Subcutaneous abdominal adipose tissue (tissue), 5 donors: ENCODE data around the gene DGKA.

Experiments used
- H3K27ac ChIP-seq: one replicate; pipeline ENCODE4 v1.7.0; 2013; ENCODE audit warnings: low read depth, mild to moderate bottlenecking, inconsistent platforms, low read length, moderate library complexity
- H3K27me3 ChIP-seq, 5 donors: one replicate each; pipeline ENCODE4 v1.7.0; 2013; ENCODE audit warnings: low read length in 5 of 5, inconsistent platforms in 1 of 5; ENCODE audit not compliant: control insufficient read depth in 5 of 5, insufficient read depth in 4 of 5
- H3K36me3 ChIP-seq, 5 donors: one replicate each; pipeline ENCODE4 v1.7.0; 2013; ENCODE audit warnings: low read length in 5 of 5; ENCODE audit not compliant: control insufficient read depth in 5 of 5, insufficient read depth in 5 of 5
- H3K4me1 ChIP-seq, 5 donors: one replicate each; pipeline ENCODE4 v1.7.0; 2013; ENCODE audit warnings: low read length in 5 of 5, mild to moderate bottlenecking in 3 of 5, moderate library complexity in 1 of 5; ENCODE audit not compliant: control insufficient read depth in 5 of 5, insufficient read depth in 5 of 5
- H3K4me3 ChIP-seq, 5 donors: one replicate each; pipeline ENCODE4 v1.7.0; 2013; ENCODE audit warnings: low read length in 5 of 5, low read depth in 1 of 5
- H3K9ac ChIP-seq, 5 donors: one replicate each; pipeline ENCODE4 v1.7.0; 2013; ENCODE audit warnings: low read length in 5 of 5, mild to moderate bottlenecking in 4 of 5, moderate library complexity in 3 of 5
- H3K9me3 ChIP-seq, 5 donors: one replicate each; pipeline ENCODE4 v1.7.0; 2013; ENCODE audit warnings: low read length in 5 of 5; ENCODE audit not compliant: control insufficient read depth in 5 of 5
- donor health status: healthy.
- donor health status: healthy.
- donor health status: healthy.
- donor health status: healthy.
- donor health status: healthy.

Gene DGKA

DNA sequence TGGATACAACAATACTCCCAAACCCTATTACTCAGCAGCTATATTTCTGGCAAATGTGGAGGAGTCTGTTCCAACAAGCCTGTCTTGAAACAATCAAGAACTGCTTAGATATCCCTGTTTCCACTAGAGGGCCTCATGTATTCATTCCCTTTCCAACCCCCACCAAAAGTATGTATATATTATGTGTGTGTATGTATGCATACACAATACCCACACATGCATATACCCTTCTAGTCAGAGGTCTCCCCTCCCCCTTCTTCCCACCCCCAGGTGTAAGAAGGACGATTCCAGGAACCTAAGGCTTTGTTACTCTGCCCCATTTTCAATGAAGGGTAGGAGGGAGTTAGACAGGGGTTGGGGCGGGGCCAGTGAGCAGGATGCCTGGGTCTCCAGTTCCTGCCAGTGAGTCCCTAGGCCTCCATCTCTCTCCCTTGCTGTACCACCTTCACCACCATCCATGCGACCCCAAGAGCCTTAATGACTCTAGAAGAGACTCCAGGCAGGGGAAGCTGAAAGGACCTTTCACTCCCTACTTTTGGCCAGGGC is at the start of gene DGKA:
Gene DGKA (plus strand): TSS at position 392 of the 546 bp plus-strand sequence. CDS start 5,342 bp downstream, outside the sequence.
- peak within 1 kb of the TSS; percentile 11 to 85 (median 78) for H3K9ac ChIP-seq
- no peaks in the 10 kb centered on the region for H3K9me3 ChIP-seq

DNA sequence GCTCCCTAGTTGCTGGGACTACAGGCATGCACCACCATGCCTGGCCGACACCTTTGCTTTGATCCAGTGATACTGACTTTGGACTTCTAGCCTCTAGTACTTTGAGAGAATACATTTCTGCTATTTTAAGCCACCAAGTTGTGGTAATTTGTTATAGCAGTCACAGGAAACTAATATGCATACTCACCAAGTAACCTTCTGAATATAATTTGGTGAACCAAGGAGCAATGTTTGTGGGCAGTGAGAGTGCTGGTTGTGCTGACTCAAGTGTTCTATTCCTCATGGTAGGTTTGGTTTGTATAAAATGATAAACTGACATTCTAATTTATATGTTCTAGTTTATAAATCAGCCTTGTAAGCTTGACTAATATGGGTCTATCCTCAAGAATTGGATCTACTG is 45.8 kb upstream of the DGKA start:
- no peak overlapping the region for H3K4me3 ChIP-seq
- H3K27ac ChIP-seq = no peak overlapping the region
- H3K27me3 ChIP-seq = no peaks in the 10 kb centered on the region
- H3K36me3 ChIP-seq = no peaks in the 10 kb centered on the region
- no peaks in the 10 kb centered on the region for H3K4me1 ChIP-seq
- no peaks in the 10 kb centered on the region for H3K9me3 ChIP-seq
- H3K9ac ChIP-seq = no peak overlapping the region

More for the DNA sequence above, at the start of gene DGKA:
- Histone ChIP-seq H3K36me3 (no peaks in the 10 kb centered on the region), H3K27ac (peak within 1 kb of the TSS; percentile 65), H3K27me3 (peaks cover 0 to 10% (median 0%) of the 10 kb centered on the region in 5 donors), H3K4me3 (peak within 1 kb of the TSS; percentile 78 to 87 (median 80)), H3K4me1 (peaks cover 3 to 66% (median 51%) of the 10 kb centered on the region in 5 donors)

DNA sequence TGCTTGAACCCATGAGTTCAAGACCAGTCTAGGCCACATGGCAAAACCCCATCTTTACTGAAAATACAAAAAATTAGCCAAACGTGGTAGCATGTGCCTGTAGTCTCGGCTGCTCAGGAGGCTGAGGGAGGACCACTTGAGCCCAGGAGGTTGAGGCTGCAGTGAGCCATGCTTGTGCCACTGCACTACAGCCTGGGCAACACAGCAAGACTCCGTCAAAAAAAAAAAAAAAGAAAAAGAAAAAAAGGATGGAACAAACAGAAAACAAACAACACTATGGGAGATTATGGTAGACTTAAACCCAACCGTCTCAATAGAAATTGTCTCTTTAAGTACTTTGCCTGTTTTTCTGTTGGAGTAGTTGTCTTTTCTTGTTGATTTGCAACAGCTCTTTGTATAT is 39.7 kb upstream of the DGKA start:
- H3K9me3 ChIP-seq = no peaks in the 10 kb centered on the region
- H3K27ac ChIP-seq = no peak overlapping the region
- H3K9ac ChIP-seq = no peak overlapping the region
- no peaks in the 10 kb centered on the region for H3K36me3 ChIP-seq
- no peak overlapping the region for H3K4me3 ChIP-seq
- no peaks in the 10 kb centered on the region for H3K4me1 ChIP-seq
- no peaks in the 10 kb centered on the region for H3K27me3 ChIP-seq

DNA sequence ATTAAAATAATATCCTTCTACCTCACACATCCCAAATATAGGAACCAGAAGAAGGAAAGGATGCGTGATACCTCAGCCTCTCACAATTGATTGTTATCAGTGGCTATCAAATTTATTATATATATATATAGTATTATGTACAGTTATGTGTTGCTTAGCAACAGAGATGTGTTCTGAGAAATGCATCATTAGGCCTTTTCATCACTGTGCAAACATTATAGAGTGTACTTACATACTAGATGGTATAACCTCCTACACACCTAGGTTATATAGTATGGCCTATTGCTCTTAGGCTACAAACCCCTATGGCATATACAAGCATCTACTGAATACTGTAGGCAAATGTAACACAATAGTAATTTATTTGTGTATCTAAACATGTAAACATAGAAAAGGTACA is 37.2 kb upstream of the DGKA start:
- Histone ChIP-seq H3K27ac (no peak overlapping the region), H3K36me3 (no peaks in the 10 kb centered on the region), H3K9me3 (no peaks in the 10 kb centered on the region)

DNA sequence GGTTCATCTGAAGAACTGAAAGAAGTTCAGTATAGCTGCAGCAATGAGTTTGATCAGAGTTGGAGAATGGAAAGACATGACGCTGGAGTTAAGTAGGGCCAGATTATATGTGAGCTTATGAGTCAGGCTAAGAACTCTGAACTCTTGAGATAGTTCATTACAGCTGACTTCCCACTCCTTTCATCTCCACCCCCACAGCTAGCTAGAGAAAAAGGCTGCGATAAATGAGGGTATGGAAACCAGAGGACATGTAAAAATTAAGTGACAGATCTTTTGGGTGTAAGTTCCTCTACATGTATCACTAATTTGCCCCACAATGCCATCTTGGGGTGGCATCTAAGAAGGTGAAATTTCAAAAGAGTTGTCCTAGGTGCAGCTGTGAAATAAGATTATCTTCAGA is 31.9 kb upstream of the DGKA start:
- peaks cover 0 to 31% (median 22%) of the 10 kb centered on the region in 5 donors for H3K36me3 ChIP-seq
- H3K27me3 ChIP-seq = no peaks in the 10 kb centered on the region
- H3K9ac ChIP-seq = no peak overlapping the region
- H3K9me3 ChIP-seq = no peaks in the 10 kb centered on the region
- no peaks in the 10 kb centered on the region for H3K4me1 ChIP-seq
- no peak overlapping the region for H3K27ac ChIP-seq
- H3K4me3 ChIP-seq = no peak overlapping the region

More for the DNA sequence above, 37.2 kb upstream of the DGKA start:
- Histone ChIP-seq H3K27me3 (no peaks in the 10 kb centered on the region), H3K4me1 (no peaks in the 10 kb centered on the region), H3K9ac (no peak overlapping the region), H3K4me3 (no peak overlapping the region)

DNA sequence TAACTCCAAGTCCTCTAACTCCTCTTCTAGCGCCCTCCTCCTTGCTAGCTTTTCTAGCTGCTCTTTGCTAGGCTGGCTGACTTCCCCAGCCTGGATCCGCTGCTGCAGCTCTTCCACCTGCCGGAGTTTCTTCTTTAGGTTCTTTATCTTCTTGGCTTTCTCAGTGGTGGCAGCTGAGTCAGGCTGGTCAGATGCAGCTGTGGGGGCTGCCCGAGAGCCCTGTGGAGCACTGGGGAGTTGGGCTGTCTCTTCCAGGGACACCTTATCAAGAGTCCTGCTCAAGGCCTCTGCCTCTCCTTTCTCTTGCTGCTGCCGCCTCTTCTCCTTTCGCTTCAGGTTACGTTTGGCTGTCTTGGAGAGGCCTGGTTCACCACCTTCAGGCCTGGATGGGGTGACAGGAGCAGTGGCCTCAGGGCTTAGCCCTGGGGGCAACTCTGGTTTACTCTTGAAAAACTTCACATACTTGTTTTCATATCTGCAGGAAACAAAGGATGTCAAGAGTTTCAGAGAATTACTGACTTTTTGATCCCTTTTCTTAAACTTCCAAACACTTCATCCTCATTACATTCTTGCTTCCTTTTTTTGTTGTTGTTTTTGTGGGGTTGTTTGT is 29.0 kb upstream of the DGKA start:
- H3K4me3 ChIP-seq = no peak overlapping the region
- H3K9me3 ChIP-seq = no peaks in the 10 kb centered on the region
- peaks cover 0 to 31% (median 22%) of the 10 kb centered on the region in 5 donors for H3K36me3 ChIP-seq
- no peak overlapping the region for H3K9ac ChIP-seq
- H3K27ac ChIP-seq = no peak overlapping the region
- no peaks in the 10 kb centered on the region for H3K4me1 ChIP-seq
- no peaks in the 10 kb centered on the region for H3K27me3 ChIP-seq

DNA sequence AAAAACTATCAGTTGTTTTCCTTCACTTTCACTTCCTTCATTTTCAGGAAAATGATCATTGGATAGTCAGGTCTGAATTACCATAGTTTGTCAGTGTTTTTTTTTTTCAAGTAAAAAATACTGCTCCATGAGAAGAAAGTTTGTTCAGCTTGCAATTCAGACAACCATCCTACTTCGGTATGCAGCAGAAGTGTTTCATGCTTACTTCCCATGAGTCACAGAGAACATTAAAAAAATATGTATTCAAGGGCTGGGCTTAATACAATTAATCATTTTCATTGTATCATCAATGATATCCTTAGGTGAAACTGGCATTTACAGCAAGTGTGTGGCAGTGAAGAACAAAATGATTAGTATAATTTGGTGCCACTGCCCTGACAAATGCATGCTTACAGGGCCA is 24.9 kb upstream of the DGKA start:
- H3K9me3 ChIP-seq = no peaks in the 10 kb centered on the region
- H3K4me1 ChIP-seq = no peaks in the 10 kb centered on the region
- H3K4me3 ChIP-seq = no peak overlapping the region
- H3K9ac ChIP-seq = no peak overlapping the region
- H3K36me3 ChIP-seq = peaks cover 0 to 24% (median 19%) of the 10 kb centered on the region in 5 donors
- H3K27ac ChIP-seq = no peak overlapping the region
- no peaks in the 10 kb centered on the region for H3K27me3 ChIP-seq

DNA sequence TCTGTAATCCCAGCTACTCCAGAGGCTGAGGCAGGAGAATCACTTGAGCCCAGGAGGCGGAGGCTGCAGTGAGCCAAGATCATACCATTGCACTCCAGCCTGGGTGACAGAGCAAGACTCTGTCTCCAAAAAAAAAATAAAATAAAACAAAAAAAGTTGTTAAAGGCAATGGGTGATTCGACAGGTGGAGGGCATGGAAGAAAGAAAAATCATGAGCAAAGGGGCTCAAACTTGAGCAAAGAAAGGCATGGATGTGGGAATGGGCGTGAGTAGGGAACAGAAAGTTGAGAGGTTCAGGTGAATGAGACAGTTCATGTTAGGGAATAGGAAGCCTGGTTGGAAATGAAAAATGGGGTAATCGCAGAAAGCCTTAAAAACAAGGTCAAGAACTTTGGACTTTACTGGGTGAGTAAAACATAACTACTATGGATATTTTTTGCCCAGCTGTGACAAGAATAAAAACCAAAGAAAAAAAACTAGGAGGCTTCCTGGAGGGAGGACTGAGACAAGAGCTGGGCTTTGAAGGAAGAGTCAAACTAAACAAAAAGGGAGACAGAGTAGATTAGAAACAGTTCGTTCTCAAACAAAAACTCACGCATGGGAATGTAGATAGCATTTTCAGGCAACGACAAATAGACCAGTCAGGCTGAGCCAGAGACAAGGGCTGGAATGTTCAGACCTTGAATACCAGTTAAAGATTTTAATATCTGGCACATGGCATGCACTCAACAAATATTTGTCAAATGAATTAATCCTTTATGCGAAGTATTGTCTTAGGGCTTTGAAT is 22.0 kb upstream of the DGKA start:
- Histone ChIP-seq H3K9me3 (no peaks in the 10 kb centered on the region), H3K9ac (no peak overlapping the region), H3K4me1 (no peaks in the 10 kb centered on the region), H3K27me3 (no peaks in the 10 kb centered on the region), H3K4me3 (no peak overlapping the region), H3K36me3 (peaks cover 0 to 10% (median 7%) of the 10 kb centered on the region in 5 donors), H3K27ac (no peak overlapping the region)

DNA sequence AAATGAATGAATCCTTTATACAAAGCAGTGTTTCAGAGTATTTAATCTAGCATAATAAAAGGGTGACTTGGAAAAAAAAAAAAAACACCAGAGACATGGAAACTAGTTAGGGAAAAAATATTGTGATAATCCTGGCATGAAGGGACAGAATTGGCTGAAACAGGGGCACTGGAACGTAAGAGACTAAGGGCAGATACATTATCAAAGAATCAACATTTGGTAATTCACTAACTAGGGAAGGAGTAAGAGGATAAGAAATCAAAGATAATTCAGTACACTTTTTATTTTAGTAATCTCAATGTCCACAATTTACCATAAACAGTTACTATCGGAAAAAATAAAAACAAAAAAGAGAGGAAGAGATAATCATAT is 21.5 kb upstream of the DGKA start:
- no peaks in the 10 kb centered on the region for H3K9me3 ChIP-seq
- no peaks in the 10 kb centered on the region for H3K4me1 ChIP-seq
- H3K27ac ChIP-seq = no peak overlapping the region
- H3K36me3 ChIP-seq = peaks cover 0 to 12% (median 7%) of the 10 kb centered on the region in 5 donors
- no peak overlapping the region for H3K9ac ChIP-seq
- no peak overlapping the region for H3K4me3 ChIP-seq
- H3K27me3 ChIP-seq = no peaks in the 10 kb centered on the region

DNA sequence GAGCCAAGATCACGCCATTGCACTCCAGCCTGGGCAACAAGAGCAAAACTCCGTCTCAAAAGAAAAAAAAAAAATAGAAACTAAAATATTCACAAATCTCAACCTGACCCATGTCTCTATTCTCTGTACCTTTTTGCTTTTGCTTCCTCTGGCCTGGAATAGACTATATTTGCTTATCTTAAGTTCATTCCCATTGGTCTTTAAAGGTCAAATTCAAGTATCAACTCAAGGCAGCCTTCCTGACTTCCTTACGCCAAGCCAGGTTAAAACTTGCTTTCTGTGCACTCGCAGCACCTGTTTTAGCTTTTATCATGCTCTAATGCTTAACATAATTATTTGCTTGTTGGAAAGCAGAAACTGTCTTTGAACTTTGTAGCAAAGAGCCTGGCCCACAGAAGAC is 18.1 kb upstream of the DGKA start:
- Histone ChIP-seq H3K4me3 (no peak overlapping the region), H3K4me1 (no peaks in the 10 kb centered on the region), H3K9me3 (no peaks in the 10 kb centered on the region), H3K27ac (no peak overlapping the region), H3K36me3 (peaks cover 0 to 19% (median 7%) of the 10 kb centered on the region in 5 donors), H3K9ac (no peak overlapping the region), H3K27me3 (no peaks in the 10 kb centered on the region)
